Thoracic aorta (tissue), 2 donors: ENCODE data around the gene PRSS33. TPM values are rescaled to one million over a fixed set of nuclear protein-coding genes. Genes with fewer than 3 reads are reported as not detected.

ENCODE experiments used
- ATAC-seq: fragments of 150-250 bp; one replicate; pipeline ENCODE4 v1.8.0; 2017; ENCODE audit warnings: low read depth; ENCODE audit not compliant: insufficient number of reproducible peaks, low FRiP score
- DNase-seq: peaks from one replicate; pipeline ENCODE4 v3.0.0-alpha.2; 2020; ENCODE audit warnings: low spot score
- H3K27ac ChIP-seq, 2 donors: fragments of 200-600 bp; sonication (generic); 1 replicate in 1 of 2; 2 replicates in 1 of 2; pipeline ENCODE4 v1.5.1; 2016; ENCODE audit warnings: mild to moderate bottlenecking in 2 of 2, moderate library complexity in 2 of 2
- H3K27me3 ChIP-seq: fragments of 200-600 bp; sonication (generic); replicated peaks from 2 replicates; pipeline ENCODE4 v1.6.0; 2016; ENCODE audit warnings: mild to moderate bottlenecking; ENCODE audit not compliant: insufficient read depth
- H3K36me3 ChIP-seq: fragments of 200-600 bp; sonication (generic); one replicate; pipeline ENCODE4 v1.5.1; 2016
- H3K4me1 ChIP-seq, 2 donors: fragments of 200-600 bp; sonication (generic); 1 replicate in 1 of 2; 2 replicates in 1 of 2; pipeline versions ENCODE4 v1.5.1 to v1.6.0; 2016; ENCODE audit warnings: low read depth in 2 of 2, mild to moderate bottlenecking in 1 of 2; ENCODE audit not compliant: control insufficient read depth in 1 of 2
- H3K4me3 ChIP-seq: fragments of 200-600 bp; sonication (generic); 2 replicates; pipeline ENCODE4 v1.5.1; 2016; ENCODE audit warnings: mild to moderate bottlenecking
- H3K9me3 ChIP-seq: fragments of 200-600 bp; sonication (generic); 2 replicates; pipeline ENCODE4 v1.5.1; 2016
- CTCF ChIP-seq: fragments of 200-600 bp; sonication (generic); IDR thresholded peaks from one replicate; pipeline ENCODE4 v1.5.1; 2019; ENCODE audit warnings: antibody characterized with exemption
- total RNA-seq, 2 donors: library from RNA; depleted of rRNA; stranded (reverse); fragments of >200 nt; gene quantifications; one replicate each; pipeline versions ENCODE4 v1.1.0 to v1.2.3, GENCODE V29; 2016

Gene PRSS33
- not detected for total RNA-seq

GRCh38 chr16:2787406-2787805 is at the start of gene PRSS33:
TSS of gene PRSS33 (minus strand) at chr16:2787560. CDS start at chr16:2786547, 1,013 bp downstream.
- DNase-seq, result no peak
- Histone ChIP-seq H3K4me1 (peaks cover 0 to 8% of the 10 kb centered on the region in 2 donors), H3K4me3 (no peak within 1 kb of the TSS), H3K9me3 (no peaks in the 10 kb centered on the region), H3K27me3 (peaks cover 6% of the 10 kb centered on the region), H3K36me3 (no peaks in the 10 kb centered on the region), H3K27ac (no peak within 1 kb of the TSS)
- TF ChIP-seq CTCF, result no peak
- ATAC-seq, result no peak

GRCh38 chr16:2836646-2837508 is 49.5 kb upstream of the PRSS33 start:
- H3K4me3 ChIP-seq, result no peak overlapping the region
- no peak for TF ChIP-seq CTCF
- H3K27ac ChIP-seq, result no peak overlapping the region
- no peak for ATAC-seq
- no peaks in the 10 kb centered on the region for H3K9me3 ChIP-seq
- no peak for DNase-seq
- no peaks in the 10 kb centered on the region for H3K27me3 ChIP-seq
- peaks cover 0 to 6% of the 10 kb centered on the region in 2 donors for H3K4me1 ChIP-seq
- H3K36me3 ChIP-seq, result no peaks in the 10 kb centered on the region

DNA sequence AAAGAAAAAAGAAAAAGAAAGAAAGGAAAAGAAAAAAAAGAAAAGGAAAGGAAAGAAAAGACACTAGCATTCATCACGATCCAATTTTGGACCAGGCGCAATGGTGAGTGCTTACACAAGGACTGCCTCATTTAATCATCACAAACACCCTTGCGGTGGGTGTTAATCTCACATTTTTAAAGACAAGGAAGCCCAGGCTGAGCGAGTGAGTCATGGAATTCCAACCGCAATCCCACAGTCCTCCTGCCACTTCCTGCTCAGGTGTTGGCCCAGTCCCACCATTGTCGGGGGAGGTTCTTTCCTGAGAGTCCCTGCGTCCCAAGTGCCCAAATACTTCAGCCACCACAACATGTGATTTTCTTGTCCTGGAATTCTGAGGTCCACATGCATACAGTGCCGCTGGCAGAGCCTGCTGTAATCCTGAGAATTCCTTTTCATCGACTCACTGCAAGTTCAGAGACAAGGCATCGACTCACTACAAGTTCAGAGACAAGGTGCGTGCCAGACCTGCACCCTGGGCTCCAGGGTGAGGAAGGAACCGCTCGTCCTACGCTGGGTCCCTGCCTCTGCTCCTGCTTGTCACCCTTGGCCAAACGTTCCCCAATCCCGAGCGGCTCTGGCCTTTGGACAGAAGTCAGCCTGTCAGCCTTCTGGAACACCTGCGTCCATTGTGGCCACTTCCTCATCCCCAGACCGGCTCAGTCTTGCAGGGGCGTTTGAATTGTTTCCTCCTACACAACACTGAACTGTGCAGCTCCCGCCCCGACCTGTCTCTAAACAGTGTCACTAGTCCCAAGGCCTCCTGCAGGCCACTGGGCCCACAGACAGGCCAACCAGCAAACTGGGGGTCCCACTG is 48.5 kb upstream of the PRSS33 start:
- Histone ChIP-seq H3K4me3 (peak overlapping the region; percentile 23), H3K9me3 (no peaks in the 10 kb centered on the region), H3K27ac (peak overlapping the region in 1 of 2 donors; percentile 44), H3K36me3 (no peaks in the 10 kb centered on the region), H3K27me3 (no peaks in the 10 kb centered on the region), H3K4me1 (peaks cover 0 to 6% of the 10 kb centered on the region in 2 donors)
- no peak for DNase-seq
- TF ChIP-seq CTCF, result no peak
- ATAC-seq, result no peak

GRCh38 chr16:2834968-2835367 is 47.6 kb upstream of the PRSS33 start:
- no peaks in the 10 kb centered on the region for H3K9me3 ChIP-seq
- no peak for ATAC-seq
- peak overlapping the region in 1 of 2 donors; percentile 44 for H3K27ac ChIP-seq
- no peak for TF ChIP-seq CTCF
- H3K4me3 ChIP-seq, result no peak overlapping the region
- H3K27me3 ChIP-seq, result no peaks in the 10 kb centered on the region
- H3K4me1 ChIP-seq, result peaks cover 0 to 6% of the 10 kb centered on the region in 2 donors
- DNase-seq, result no peak
- no peaks in the 10 kb centered on the region for H3K36me3 ChIP-seq

DNA sequence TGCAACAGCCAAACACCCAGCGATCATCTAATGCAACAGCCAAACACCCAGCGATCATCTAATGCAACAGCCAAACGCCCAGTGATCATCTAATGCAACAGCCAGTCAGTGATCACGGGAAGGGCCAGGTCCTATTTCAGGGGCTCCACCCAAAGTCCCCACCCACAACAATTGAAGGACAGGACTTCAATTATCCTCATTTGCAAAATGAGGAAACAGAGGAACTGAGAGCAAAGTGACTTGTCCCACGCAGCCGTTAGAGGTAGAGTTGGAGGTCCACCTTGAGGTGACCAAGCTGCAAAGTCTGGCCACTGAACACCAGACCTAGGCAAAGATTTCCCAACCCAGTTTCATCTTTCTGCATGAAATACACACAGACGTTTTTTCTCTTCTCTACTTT is 46.4 kb upstream of the PRSS33 start:
- Histone ChIP-seq H3K36me3 (no peaks in the 10 kb centered on the region), H3K9me3 (no peaks in the 10 kb centered on the region), H3K4me3 (no peak overlapping the region), H3K4me1 (peaks cover 0 to 6% of the 10 kb centered on the region in 2 donors), H3K27me3 (no peaks in the 10 kb centered on the region), H3K27ac (no peak overlapping the region)
- no peak for TF ChIP-seq CTCF
- DNase-seq (no peak), ATAC-seq (no peak)
